Measurements from ENCODE around the gene CXCR2.
"Not testable (repeated sequence)": the region's sequence is repeated elsewhere in the genome, so short reads cannot be mapped to it uniquely, and the experiment has no call there.

The CXCR2 gene

DNA sequence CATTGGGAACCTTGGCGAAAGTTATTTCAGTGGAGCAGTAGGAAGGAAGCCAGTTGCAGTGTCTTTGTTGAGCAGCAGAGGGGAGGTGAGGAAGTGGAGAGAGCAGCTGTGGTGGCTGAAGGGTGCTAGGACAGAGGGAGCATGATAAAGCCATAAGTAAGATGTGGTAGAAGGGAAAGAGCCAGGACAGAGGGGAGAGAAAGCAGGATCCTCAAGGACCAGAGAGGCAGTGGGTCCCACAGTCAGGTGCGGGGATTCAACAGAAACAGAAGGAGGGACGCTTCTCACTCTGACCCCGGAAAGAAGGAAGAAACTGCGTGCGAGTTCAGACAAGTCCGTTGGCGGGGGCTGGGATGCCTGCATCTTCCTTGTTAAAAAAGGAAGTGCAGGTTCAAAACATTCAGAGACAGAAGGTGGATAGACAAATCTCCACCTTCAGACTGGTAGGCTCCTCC is at the start of gene CXCR2:
CXCR2 (plus strand) TSS at position 403 of the 455 bp plus-strand sequence. CDS start 8,774 bp downstream, outside the sequence.
- peak; percentile 3 for DNase-seq

DNA sequence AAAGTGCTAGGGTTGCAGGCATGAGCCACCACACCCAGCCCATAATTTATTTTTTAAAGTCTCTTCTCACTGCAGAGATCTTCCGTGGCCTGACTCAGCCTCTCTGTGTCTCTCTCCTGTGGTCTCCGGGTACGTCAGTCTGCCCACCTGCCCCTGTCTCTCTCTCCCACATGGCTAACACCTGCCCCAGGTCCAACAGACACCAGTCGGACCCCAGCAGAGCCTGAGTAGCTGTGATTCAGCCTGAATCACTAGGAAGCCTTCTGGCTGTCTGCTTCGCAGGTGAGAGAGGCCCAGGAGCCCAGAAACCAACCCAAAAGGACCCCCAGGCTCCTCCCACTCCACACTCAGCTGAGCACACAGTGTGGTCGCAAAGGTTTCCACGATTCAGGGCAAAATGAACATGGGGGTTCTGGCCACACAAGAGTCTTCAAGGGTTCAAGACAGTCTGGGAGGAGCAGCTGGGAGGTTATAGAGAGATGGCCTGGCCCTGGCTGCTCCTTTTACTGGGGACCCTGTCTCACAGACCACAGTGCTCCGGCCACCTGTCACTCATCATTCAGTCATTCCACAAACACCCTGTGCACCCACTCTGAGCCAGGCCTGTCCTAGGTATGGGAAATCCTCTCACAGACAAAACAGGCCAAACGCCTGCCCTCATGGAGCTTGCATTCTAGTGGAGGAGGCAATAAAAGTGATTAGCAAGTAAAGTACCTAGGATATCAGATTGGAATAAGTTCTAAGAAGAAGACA is 48.2 kb upstream of the CXCR2 start:
- no peak for DNase-seq

DNA sequence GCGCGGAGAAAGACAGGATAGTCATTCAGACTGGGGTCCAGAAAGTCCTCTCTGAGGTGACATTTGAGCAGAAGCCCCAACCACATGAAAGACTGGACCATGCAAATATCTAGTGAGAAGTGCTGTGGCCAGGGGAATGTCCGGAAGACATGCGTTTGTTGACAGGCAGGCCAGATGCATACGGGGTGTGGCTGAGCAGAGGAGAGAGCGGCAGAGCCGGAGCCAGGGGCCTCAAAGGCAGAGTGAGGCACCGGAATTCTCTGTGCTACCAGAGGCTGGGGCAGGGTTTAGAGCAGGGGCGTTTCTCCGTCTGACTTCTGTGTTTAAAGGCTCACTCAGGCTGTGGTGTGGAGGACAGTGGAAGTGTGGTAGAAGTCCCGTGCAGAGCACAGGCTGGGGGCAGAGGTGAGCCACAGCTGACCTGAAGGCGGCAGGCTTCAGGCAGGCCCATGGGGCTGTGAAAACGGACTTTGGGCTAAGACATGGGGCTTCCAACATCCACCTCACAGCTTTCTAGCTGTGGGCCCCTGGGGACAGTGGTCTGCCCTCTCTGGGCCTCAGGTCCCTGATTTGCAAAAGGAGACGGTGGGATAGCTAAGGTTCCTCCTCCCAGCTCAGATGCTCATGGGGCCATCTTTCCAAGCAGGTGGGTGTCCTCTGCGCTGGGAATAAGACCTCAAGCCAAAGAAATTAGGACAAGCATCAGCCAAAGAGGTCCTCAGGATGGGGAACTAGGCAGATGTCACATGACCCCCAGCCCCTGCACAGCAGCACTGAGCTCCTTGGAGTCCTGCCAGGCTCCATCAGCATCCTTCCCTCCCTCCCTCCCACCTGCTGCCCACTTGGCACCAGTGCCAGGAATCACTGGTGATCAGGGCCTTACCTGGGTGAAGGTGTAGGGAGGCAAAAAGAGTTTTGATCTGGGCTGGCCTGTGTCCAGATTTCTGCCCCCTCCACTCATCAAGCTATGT is 45.6 kb upstream of the CXCR2 start:
- DNase-seq: no peak

DNA sequence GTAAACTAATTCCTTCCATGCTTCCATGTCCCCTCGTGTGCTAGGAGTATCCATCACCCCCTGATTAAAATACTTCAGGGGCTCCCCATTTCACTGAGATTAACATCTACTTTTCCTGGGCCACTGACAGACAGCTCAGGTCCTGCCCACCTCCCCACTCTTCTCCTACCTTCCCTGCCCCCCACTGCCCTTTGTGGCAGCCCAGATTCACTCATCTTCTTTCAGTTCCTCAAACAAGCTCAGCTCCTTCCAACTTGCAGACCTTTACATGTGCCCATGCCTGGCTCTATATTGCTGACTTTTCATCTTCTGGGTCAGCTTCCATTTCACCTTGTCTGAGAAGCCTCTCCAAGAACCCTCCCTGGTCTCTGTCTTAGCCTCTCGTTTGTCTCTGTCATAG is 44.8 kb upstream of the CXCR2 start:
- DNase-seq: no peak

DNA sequence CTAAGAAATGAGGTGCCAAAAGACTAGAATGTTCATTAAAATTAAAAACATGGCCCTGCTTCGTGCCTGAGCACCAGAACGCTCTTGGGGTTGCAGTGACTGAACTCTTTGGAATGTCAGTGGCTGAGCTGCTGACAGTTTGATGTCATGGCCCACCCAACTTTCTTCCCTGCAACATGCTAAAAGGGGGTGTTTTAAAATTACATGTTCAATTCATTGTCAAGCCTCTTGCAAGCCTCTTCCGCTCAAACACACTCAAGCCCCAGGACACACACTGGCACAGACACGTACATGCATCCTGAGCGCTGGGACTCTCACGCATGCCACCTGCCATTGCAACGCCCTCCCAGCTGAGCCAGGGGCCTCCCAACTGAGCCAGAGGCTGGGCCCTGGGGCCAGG is 44.1 kb upstream of the CXCR2 start:
- no peak for DNase-seq

DNA sequence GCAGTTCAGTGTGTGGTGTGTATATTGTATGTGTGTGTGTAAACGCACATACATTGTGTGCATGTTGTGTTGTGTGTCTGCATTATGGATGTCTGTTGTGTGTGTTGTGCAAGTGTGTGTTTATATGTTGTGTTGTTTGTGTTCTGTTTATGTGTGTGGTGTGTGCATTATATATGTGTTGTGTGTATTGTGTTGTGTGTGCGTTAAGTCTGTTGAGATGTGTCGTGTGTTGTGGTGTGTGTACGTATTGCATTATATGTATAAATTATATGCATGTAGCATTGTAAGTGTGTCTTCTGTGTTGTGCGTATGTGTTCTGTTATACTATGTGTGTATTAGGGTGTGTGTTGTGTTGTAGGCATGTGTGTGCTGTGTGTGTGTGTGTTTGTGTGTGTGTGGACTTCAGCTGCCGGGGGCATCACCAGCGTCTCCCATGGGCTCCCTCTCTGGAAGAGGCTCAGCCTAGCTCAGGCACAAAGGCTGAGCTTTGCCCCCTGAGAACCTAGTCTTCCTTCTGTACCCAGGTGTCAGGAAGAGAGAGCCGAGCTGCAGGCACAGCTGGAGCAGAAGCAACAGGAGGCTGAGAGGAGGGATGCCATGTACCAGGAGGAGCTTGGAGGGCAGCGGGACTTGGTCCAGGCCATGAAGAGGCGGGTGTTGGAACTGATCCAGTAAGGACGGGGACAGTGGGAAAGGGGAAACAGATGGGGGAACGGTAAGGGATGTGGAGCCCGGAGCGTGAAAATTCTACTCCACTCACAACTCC is 43.1 kb upstream of the CXCR2 start:
- no peak for DNase-seq

DNA sequence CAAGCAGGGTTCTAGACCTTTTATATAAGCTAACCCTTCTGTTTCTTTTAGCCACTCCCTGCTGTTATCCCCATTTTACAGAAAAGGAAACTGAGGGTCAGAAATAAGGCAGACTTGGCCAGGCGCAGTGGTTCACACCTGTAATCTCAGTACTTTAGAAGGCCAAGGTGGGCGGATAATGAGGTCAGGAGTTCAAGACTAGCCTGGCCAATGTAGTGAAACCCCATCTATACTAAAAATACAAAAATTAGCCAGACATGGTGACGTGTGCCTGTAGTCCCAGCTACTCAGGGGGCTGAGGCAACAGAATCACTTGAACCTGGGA is 42.5 kb upstream of the CXCR2 start:
- no peak for DNase-seq

DNA sequence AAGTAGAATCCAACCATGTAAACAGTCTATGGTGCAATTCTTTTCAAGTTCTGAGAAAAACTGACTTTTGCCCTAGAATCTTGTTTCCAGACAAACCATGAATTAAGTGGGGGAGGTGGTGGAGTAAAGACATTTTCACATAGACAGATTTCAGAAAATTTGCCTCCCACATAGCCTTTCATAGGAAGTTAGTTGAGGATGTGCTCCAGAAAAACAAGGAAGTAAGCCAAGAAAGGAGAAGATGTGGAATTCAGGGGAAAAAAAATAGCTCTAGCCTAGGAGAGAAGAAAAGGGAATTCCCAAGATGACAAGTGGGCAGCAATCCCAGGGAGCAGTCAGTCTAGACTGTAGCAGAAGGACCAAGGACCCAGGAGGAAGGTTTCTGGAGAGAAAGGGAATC is 39.4 kb upstream of the CXCR2 start:
- DNase-seq: no peak

DNA sequence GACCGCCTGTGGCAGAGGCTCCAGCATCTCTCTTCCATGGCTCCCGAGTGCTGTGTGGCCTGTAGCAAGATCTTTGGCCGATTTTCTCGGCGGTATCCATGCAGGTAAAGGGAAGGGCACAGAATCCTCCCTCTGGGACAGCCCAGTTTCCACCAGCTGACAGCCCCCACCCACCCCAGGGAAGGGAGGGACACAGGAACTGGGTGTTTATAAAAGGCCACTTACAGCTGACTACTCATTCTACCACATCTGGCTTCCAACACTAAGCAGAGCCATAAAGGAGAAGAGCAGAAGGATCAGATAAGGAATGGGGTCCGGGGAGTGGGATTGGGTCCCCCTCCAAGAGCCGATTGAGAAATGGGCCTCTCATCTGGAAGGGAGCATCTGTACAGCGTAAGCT is 36.6 kb upstream of the CXCR2 start:
- DNase-seq: no peak

DNA sequence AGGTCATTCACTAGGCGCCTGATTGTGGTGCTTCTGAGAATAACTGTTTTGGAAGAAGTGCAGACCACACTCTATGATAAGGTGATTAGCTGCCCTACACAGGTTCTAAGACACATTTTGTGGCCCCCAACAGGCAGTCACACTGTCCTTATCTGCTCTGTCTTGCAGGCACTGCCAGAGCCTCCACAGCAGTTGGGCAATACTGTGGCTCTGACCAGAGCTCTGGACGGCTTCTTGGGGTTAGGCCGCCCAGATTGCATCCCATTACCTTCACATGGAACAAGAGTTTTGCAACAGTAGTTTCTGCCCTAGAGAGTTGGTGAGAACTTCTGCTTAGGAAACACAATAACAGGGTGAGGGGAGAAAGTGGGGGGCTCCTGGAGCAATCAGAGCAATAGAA is 34.1 kb upstream of the CXCR2 start:
- DNase-seq: no peak

DNA sequence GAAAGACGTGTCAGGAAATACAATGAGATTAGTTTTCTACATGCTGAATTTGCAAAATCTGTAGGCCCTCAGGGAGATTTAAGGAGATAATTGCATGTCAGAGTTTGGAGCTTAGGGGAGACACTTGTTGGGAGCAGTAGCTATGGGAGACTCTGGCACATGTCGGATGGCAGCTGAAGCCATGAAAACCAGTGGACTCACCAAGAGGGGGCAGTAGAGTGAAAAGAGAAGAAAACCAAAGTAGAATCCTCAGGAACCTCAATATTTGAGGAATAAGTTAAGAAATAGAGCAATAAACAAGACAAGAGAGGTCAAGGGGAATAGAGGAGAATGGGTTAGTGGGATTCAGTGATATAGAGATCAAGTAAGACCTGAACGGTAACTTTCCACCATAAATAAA is 31.9 kb upstream of the CXCR2 start:
- no peak for DNase-seq

DNA sequence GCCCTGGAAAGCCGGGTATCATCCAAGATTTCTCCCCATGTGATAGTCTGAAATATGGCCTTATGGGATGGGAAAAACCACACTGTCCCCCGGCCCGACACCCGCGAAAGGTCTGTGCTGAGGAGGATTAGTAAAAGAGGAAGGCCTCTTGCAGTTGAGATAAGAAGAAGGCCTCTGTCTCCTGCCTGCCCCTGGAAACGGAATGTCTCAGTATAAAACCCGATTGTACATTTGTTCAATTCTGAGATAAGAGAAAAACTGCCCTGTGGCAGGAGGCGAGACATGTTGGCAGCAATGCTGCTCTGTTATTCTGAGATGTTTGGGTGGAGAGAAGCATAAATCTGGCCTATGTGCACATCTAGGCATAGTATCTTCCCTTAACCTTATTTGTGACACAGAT is 30.0 kb upstream of the CXCR2 start:
- DNase-seq: no peak

DNA sequence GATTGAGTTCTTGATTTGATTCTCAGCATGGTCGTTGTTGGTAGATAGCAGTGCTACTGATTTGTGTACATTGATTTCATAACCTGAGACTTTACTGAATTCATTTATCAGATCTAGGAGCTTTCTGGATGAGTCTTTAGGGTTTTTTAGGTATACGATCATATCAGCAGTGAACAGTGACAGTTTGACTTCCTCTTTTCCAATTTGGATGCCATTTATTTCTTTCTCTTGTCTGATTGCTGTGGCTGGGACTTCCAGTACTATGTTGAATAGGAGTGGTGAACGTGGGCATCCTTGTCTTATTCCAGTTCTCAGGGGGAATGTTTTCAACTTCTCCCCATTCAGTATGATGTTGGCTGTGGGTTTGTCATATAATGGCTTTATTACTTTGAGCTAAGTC is 27.9 kb upstream of the CXCR2 start:
- no peak for DNase-seq

DNA sequence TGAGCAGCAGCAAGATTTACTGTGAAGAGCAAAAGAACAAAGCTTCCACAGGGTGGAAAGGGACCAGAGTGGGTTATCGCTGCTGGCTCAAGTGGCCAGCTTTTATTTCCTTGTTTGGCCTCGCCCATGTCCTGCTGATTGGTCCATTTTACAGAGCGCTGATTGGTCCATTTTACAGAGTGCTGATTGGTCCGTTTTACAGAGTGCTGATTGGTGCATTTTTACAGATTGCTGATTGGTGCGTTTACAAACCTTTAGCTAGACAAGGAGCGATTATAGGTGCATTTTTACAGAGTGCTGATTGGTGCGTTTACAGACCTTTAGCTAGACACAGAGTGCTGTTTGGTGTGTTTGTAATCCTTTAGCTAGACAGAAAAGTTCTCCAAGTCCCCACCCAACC is 17.0 kb upstream of the CXCR2 start:
- DNase-seq: not testable (repeated sequence)

DNA sequence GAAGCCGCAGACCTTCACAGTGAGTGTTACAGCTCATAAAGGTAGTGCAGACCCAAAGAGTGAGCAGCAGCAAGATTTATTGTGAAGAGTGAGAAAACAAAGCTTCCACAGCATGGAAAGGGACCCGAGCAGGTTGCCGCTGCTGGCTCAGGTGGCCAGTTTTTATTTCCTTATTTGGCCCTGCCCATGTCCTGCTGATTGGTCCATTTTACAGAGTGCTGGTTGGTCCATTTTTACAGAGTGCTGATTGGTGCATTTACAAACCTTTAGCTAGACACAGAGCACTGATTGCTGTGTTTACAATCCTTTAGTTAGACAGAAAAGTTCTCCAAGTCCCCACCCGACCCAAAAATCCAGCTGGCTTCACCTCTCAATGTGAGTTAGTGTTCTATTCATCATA is 4.0 kb upstream of the CXCR2 start:
- DNase-seq: not testable (repeated sequence)

DNA sequence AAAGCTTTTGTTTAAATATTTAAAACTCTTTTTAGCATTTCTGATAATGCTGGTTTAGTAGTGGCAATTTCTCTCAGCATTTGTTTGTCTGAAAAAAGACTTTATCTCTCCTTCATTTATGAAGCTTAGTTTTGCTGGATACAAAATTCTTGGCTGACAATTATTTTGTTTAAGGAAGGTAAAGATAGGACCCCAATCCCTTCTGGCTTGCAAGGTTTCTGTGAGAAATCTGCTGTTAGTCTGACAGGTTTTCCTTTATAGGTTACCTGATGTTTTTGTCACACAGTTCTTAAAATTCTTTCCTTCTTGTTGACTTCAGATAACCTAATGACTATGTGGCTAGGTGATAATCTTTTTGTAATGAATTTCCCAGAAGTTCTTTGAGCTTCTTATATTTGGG is 3.5 kb upstream of the CXCR2 start:
- not testable (repeated sequence) for DNase-seq

DNA sequence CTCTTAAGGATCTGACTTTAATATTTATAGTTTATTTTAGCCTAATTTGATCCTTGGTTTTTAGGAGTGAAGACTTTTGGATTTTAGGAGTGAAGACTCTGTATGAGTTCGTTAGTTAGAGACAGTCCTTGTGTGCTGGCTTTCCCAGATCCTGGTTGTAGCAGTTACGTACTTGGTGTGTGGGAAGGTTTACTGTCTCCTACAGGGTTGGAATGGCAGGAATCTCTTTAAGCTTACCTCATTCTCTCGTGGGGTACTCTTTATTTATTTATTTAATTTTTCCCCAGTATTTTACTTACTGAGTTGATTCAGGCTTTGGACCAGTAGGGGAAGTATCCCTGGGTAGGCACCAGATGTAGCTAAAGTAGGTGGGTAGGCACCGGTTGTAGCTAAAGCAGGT is 1.8 kb upstream of the CXCR2 start:
- DNase-seq: no peak

DNA sequence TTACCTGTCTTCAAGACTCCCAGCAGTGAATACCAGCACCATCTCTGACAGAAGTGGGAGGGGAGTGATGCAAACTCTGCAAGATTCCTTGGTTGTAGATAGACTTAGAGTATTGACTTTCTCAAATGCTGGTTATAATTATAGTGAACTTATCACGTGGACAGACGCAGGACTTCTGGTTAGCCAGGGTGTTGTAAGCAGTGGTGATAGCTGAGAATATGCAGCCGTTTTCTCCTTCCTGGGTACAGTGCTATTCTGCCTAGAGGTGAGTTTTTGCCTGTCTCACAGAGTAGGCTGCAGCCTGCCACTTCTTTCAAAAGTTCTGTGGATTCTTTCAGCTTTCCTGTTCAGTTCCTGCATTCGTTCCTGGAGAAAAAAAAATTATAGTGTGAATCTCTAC is 733 bp upstream of the CXCR2 start:
- no peak for DNase-seq

DNA sequence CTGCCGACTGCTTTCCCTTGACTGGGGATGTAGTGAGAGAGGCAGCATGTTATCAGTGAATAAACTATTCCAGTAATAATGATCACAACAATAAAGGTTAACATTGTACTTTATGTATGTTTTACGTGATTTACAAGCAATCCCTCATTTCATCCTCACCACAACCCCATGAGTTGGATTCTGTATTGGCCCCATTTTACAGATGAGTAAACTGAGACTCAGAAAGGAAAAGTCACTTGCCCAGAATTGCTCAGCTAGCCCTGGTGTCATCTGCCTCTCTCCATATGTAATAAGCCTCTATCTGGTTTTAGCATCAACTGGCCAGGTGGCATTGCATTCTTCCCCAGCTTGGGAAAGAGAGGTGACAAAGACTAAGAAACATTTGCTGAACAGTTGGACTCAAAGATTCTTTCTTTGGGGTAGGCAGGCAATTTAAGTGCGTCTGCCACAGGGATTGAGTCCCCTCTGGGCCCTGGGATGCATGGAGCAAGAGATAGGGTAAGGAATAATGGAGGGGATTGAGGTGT is 2.2 kb downstream of the CXCR2 start:
- no peak for DNase-seq

DNA sequence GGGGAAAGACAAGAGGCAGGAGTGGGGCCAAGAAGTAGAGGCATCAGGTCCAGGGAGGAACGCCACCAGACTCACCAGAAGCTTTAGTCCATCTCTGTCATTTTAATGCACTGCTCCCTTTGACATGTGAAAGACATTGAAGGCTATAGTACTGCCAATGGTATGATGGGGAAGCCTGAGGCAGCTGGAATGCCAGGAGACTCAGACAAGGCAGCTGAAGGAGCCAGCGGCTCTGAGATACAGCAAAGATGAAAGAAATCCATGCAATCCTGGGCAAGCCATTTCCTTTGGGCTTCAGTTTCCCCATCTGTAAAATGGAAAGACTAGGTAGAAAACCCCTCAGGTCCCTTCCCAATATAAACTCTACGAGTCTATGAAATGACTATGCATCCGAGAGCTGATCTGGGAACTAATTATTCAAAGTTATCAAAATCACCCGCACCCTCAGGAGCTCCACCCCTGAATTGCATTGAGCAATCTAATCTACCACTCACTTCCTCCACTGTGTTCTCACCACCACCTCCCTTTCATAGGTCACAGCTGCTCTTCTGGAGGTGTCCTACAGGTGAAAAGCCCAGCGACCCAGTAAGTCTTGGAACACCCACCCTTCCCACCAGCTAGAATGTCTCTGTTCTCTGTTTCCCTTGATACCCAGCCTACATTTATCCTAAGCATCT is 3.1 kb downstream of the CXCR2 start:
- DNase-seq: no peak

DNA sequence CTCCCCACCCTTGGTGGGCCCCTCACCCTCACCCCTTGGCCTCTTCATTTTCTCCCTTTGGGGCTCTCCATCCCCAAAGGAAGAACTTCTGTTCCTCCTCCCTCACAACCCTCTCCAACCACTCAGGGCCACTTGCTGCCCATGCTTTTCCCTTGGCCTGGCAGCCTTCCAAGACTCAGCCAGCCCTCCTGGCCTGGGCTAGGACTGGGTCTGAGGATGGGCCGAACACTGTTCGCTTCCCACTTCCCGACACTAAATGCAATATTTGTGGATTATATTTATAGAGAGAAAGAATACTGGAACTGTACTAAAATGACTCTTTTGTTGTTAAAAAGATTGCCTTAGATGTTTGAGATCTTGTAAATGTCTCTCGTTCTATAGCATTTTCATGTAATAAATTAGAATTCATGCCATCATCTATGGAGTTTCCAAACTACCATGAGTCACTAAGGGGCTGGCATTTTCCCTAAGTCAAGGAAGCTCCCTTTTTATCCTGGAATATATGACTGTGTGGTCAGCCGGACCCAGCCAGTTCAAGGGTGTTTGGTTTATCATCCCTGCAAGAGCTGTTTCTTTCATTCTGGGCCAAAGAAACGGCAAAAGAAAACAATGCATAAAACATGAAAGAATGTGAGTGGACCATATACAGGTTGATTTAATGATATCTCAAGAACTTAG is 3.8 kb downstream of the CXCR2 start:
- DNase-seq: no peak

DNA sequence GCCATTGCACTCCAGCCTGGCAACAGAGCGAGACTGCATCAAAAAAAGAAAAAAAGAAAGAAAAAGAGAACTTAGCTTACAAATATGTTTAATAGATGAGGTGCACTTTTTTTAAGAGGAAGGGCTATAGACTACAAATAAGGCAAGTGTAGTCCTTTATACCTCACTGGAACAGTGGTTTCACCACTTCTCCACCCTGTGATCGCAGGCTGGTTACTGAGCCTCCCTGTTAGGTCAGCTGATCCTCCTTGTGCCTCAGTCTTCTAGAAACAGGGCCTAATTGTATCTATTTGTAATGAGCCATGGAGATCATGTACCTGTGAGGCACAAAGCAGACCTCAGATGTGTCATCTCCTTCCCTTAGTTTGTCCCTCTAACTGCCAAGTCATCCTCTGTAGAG is 4.5 kb downstream of the CXCR2 start:
- DNase-seq: peak; percentile 11

All from CD4-positive, alpha-beta T cell treated with Interleukin-4 for 4 hours (primary cell).